Measurements from ENCODE around the gene DLEC1. TPM values are rescaled to one million over a fixed set of nuclear protein-coding genes. Genes with fewer than 3 reads are reported as not detected.

The DLEC1 gene
- total RNA-seq, 1 experiment from 2014 or later, result 0.81 TPM

DNA sequence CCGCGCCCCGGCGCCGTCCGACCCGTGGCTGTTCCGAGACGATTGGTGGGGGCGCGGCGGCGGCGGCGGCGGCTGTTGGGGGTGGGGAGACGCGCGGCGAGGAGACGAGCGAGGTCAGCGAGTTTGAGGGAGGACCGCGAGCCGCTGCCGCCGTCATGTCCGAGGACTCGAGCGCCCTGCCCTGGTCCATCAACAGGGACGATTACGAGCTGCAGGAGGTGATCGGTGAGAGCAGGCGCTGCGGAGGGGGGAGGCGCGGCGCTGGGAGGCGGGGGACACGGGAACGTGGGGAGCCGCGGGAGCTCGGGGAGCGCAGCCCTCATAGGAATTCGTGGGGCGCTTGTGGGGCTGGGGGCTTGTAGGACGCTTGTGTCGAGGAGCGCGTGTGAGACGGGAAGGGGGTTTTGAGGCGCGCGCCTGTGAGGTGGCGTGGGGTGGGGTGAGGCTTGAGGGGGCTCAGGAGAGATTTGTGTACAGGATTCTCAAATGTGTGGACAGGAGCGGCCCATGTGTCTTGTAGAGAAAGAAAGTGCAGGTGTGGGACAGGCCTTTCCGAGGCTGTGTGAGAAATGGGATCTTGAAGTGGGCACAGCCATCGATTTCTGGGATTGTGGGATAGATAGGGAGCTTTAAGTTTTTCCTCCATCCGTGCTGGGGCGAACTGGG is 126.8 kb downstream of the DLEC1 start (continued):
- TF ChIP-seq, protein P1, sequence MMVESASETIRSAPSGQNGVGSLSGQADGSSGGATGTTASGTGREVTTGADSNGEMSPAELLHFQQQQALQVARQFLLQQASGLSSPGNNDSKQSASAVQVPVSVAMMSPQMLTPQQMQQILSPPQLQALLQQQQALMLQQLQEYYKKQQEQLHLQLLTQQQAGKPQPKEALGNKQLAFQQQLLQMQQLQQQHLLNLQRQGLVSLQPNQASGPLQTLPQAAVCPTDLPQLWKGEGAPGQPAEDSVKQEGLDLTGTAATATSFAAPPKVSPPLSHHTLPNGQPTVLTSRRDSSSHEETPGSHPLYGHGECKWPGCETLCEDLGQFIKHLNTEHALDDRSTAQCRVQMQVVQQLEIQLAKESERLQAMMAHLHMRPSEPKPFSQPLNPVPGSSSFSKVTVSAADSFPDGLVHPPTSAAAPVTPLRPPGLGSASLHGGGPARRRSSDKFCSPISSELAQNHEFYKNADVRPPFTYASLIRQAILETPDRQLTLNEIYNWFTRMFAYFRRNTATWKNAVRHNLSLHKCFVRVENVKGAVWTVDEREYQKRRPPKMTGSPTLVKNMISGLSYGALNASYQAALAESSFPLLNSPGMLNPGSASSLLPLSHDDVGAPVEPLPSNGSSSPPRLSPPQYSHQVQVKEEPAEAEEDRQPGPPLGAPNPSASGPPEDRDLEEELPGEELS (CRISPR knock-in tag; IDR thresholded peaks at IDR 0.05), result no peak; the same call in 1 of the 2 replicates
- TF ChIP-seq, protein P2, sequence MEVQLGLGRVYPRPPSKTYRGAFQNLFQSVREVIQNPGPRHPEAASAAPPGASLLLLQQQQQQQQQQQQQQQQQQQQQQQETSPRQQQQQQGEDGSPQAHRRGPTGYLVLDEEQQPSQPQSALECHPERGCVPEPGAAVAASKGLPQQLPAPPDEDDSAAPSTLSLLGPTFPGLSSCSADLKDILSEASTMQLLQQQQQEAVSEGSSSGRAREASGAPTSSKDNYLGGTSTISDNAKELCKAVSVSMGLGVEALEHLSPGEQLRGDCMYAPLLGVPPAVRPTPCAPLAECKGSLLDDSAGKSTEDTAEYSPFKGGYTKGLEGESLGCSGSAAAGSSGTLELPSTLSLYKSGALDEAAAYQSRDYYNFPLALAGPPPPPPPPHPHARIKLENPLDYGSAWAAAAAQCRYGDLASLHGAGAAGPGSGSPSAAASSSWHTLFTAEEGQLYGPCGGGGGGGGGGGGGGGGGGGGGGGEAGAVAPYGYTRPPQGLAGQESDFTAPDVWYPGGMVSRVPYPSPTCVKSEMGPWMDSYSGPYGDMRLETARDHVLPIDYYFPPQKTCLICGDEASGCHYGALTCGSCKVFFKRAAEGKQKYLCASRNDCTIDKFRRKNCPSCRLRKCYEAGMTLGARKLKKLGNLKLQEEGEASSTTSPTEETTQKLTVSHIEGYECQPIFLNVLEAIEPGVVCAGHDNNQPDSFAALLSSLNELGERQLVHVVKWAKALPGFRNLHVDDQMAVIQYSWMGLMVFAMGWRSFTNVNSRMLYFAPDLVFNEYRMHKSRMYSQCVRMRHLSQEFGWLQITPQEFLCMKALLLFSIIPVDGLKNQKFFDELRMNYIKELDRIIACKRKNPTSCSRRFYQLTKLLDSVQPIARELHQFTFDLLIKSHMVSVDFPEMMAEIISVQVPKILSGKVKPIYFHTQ (CRISPR knock-in tag; IDR thresholded peaks at IDR 0.05), result no peak
- no peak for TF ChIP-seq JAZF1 (CRISPR knock-in tag; IDR thresholded peaks at IDR 0.05)
- TF ChIP-seq CREM (CRISPR knock-in tag; IDR thresholded peaks at IDR 0.05), result no peak
- no peak for TF ChIP-seq PRRX2 (CRISPR knock-in tag; IDR thresholded peaks at IDR 0.05)
- no peak for TF ChIP-seq ELF4 (CRISPR knock-in tag; IDR thresholded peaks at IDR 0.05; ENCODE audit: low read depth)
- peak; percentile 91 for TF ChIP-seq FOXP1 (CRISPR knock-in tag; IDR thresholded peaks at IDR 0.05; ENCODE audit: borderline replicate concordance)
- TF ChIP-seq, protein P3, sequence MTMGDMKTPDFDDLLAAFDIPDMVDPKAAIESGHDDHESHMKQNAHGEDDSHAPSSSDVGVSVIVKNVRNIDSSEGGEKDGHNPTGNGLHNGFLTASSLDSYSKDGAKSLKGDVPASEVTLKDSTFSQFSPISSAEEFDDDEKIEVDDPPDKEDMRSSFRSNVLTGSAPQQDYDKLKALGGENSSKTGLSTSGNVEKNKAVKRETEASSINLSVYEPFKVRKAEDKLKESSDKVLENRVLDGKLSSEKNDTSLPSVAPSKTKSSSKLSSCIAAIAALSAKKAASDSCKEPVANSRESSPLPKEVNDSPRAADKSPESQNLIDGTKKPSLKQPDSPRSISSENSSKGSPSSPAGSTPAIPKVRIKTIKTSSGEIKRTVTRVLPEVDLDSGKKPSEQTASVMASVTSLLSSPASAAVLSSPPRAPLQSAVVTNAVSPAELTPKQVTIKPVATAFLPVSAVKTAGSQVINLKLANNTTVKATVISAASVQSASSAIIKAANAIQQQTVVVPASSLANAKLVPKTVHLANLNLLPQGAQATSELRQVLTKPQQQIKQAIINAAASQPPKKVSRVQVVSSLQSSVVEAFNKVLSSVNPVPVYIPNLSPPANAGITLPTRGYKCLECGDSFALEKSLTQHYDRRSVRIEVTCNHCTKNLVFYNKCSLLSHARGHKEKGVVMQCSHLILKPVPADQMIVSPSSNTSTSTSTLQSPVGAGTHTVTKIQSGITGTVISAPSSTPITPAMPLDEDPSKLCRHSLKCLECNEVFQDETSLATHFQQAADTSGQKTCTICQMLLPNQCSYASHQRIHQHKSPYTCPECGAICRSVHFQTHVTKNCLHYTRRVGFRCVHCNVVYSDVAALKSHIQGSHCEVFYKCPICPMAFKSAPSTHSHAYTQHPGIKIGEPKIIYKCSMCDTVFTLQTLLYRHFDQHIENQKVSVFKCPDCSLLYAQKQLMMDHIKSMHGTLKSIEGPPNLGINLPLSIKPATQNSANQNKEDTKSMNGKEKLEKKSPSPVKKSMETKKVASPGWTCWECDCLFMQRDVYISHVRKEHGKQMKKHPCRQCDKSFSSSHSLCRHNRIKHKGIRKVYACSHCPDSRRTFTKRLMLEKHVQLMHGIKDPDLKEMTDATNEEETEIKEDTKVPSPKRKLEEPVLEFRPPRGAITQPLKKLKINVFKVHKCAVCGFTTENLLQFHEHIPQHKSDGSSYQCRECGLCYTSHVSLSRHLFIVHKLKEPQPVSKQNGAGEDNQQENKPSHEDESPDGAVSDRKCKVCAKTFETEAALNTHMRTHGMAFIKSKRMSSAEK (CRISPR knock-in tag; IDR thresholded peaks at IDR 0.05; ENCODE audit: borderline replicate concordance), result no peak
- TF ChIP-seq ZNF512 (CRISPR knock-in tag; IDR thresholded peaks at IDR 0.05; ENCODE audit: borderline replicate concordance), result 0 out of 2 replicates have a peak, but pooled peaks have one; percentile 42
- TF ChIP-seq ESRRA (CRISPR knock-in tag; IDR thresholded peaks at IDR 0.05; ENCODE audit: borderline replicate concordance), result no peak
- no peak for TF ChIP-seq SMAD3 (CRISPR knock-in tag; IDR thresholded peaks at IDR 0.05; ENCODE audit: borderline replicate concordance)
- TF ChIP-seq NFE2L1 (CRISPR knock-in tag; IDR thresholded peaks at IDR 0.05), result no peak
- no peak for TF ChIP-seq SMAD4 (CRISPR knock-in tag; IDR thresholded peaks at IDR 0.05)
- TF ChIP-seq, protein P4, sequence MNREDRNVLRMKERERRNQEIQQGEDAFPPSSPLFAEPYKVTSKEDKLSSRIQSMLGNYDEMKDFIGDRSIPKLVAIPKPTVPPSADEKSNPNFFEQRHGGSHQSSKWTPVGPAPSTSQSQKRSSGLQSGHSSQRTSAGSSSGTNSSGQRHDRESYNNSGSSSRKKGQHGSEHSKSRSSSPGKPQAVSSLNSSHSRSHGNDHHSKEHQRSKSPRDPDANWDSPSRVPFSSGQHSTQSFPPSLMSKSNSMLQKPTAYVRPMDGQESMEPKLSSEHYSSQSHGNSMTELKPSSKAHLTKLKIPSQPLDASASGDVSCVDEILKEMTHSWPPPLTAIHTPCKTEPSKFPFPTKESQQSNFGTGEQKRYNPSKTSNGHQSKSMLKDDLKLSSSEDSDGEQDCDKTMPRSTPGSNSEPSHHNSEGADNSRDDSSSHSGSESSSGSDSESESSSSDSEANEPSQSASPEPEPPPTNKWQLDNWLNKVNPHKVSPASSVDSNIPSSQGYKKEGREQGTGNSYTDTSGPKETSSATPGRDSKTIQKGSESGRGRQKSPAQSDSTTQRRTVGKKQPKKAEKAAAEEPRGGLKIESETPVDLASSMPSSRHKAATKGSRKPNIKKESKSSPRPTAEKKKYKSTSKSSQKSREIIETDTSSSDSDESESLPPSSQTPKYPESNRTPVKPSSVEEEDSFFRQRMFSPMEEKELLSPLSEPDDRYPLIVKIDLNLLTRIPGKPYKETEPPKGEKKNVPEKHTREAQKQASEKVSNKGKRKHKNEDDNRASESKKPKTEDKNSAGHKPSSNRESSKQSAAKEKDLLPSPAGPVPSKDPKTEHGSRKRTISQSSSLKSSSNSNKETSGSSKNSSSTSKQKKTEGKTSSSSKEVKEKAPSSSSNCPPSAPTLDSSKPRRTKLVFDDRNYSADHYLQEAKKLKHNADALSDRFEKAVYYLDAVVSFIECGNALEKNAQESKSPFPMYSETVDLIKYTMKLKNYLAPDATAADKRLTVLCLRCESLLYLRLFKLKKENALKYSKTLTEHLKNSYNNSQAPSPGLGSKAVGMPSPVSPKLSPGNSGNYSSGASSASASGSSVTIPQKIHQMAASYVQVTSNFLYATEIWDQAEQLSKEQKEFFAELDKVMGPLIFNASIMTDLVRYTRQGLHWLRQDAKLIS (CRISPR knock-in tag; IDR thresholded peaks at IDR 0.05; ENCODE audit: borderline replicate concordance), result 0 out of 2 replicates have a peak, but pooled peaks have one; percentile 75
- TF ChIP-seq CBFB (CRISPR knock-in tag; IDR thresholded peaks at IDR 0.05; ENCODE audit: low read depth), result no peak
- TF ChIP-seq IRF2 (CRISPR knock-in tag; IDR thresholded peaks at IDR 0.05; ENCODE audit: borderline replicate concordance, low read depth), result no peak
- no peak for TF ChIP-seq TP53 (CRISPR knock-in tag; IDR thresholded peaks at IDR 0.05)
- no peak for TF ChIP-seq EMX1 (CRISPR knock-in tag; IDR thresholded peaks at IDR 0.05)
- TF ChIP-seq HMGA2 (CRISPR knock-in tag; IDR thresholded peaks at IDR 0.05), result no peak
- TF ChIP-seq, protein P5, sequence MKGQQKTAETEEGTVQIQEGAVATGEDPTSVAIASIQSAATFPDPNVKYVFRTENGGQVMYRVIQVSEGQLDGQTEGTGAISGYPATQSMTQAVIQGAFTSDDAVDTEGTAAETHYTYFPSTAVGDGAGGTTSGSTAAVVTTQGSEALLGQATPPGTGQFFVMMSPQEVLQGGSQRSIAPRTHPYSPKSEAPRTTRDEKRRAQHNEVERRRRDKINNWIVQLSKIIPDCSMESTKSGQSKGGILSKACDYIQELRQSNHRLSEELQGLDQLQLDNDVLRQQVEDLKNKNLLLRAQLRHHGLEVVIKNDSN (CRISPR knock-in tag; IDR thresholded peaks at IDR 0.05), result no peak
- no peak for TF ChIP-seq NFYB (CRISPR knock-in tag; conservative IDR thresholded peaks at IDR 0.05; ENCODE audit: low read depth)

Data from WTC11 (cell line).